Fibroblast of skin of back (primary cell): ENCODE measurements around the gene NFAT5.
"Not testable (repeated sequence)": the region's sequence is repeated elsewhere in the genome, so short reads cannot be mapped to it uniquely, and the experiment has no call there.

ENCODE experiments used
- DNase-seq: peaks from one replicate; pipeline ENCODE4 v3.0.0-alpha.2; 2013

Gene NFAT5

GRCh38 chr16:69553332-69553731, 12.4 kb upstream of the NFAT5 start:
- no peak for DNase-seq

GRCh38 chr16:69554495-69554894, 11.3 kb upstream of the NFAT5 start:
- DNase-seq = no peak

- DNase-seq = no peak
Measured at GRCh38 chr16:69555437-69555836, 10.3 kb upstream of the NFAT5 start.

GRCh38 chr16:69555867-69556266, 9.9 kb upstream of the NFAT5 start:
- no peak for DNase-seq

- DNase-seq = no peak
Measured at GRCh38 chr16:69559164-69559563, 6.6 kb upstream of the NFAT5 start.

- not testable (repeated sequence) for DNase-seq
Measured at GRCh38 chr16:69561367-69561766, 4.4 kb upstream of the NFAT5 start.

GRCh38 chr16:69561901-69562300, 3.9 kb upstream of the NFAT5 start:
- DNase-seq = no peak

- no peak for DNase-seq
Measured at GRCh38 chr16:69562813-69563212, 3.0 kb upstream of the NFAT5 start.

GRCh38 chr16:69563605-69564580, 1.9 kb upstream of the NFAT5 start:
- DNase-seq = peak; percentile 11

- no peak for DNase-seq
Measured at GRCh38 chr16:69564845-69565670, 708 bp upstream of the NFAT5 start.

GRCh38 chr16:69566240-69566980, 644 bp downstream of the NFAT5 start:
- DNase-seq = peak; percentile 79

- no peak for DNase-seq
Measured at GRCh38 chr16:69566981-69567680, 1.4 kb downstream of the NFAT5 start.

- no peak for DNase-seq
Measured at GRCh38 chr16:69568676-69569075, 2.9 kb downstream of the NFAT5 start.

GRCh38 chr16:69578771-69579170, 13.0 kb downstream of the NFAT5 start:
- DNase-seq = not testable (repeated sequence)

GRCh38 chr16:69579783-69580481, 14.2 kb downstream of the NFAT5 start:
- no peak for DNase-seq

- DNase-seq = no peak
Measured at GRCh38 chr16:69581297-69581696, 15.5 kb downstream of the NFAT5 start.

- DNase-seq = not testable (repeated sequence)
Measured at GRCh38 chr16:69584493-69584892, 18.7 kb downstream of the NFAT5 start.

GRCh38 chr16:69589434-69590269, 23.9 kb downstream of the NFAT5 start:
- DNase-seq = no peak

GRCh38 chr16:69590590-69590989, 24.8 kb downstream of the NFAT5 start:
- no peak for DNase-seq

GRCh38 chr16:69593751-69594255, 28.0 kb downstream of the NFAT5 start:
- no peak for DNase-seq
